SK-N-SH treated with all-trans-retinoic acid at 6 μM for 48 hours (cell line): ENCODE data around the gene FOXP4.

Experiments
- ATAC-seq: fragments of 200-7000 bp; cut with Tn5 transposase; 3 replicates; pipeline ENCODE4 v1.9.1; 2020; ENCODE audit warnings: mild to moderate bottlenecking, moderate library complexity
- ARNTL ChIP-seq: fragments of 450-650 bp; formaldehyde crosslinking; IDR thresholded peaks from 2 replicates; pipeline ENCODE4 v1.5.0; 2020; ENCODE audit warnings: low read depth, mild to moderate bottlenecking, moderate library complexity, borderline replicate concordance
- BACH2 ChIP-seq: fragments of 250-450 bp; sonication (Bioruptor Pico); IDR thresholded peaks from 2 replicates; pipeline ENCODE4 v1.9.0; 2021; ENCODE audit warnings: mild to moderate bottlenecking, borderline replicate concordance
- CREB5 ChIP-seq: fragments of 250-450 bp; sonication (Bioruptor Pico); IDR thresholded peaks from 2 replicates; pipeline ENCODE4 v1.5.1; 2020; ENCODE audit warnings: low read depth, mild to moderate bottlenecking, moderate library complexity
- CSDC2 ChIP-seq: fragments of 250-450 bp; sonication (Bioruptor Pico); IDR thresholded peaks from 2 replicates; pipeline ENCODE4 v1.5.0; 2020; ENCODE audit warnings: mild to moderate bottlenecking, moderate library complexity
- ESRRG ChIP-seq: fragments of 250-450 bp; sonication (Bioruptor Pico); IDR thresholded peaks from 2 replicates; pipeline ENCODE4 v1.6.1; 2021; ENCODE audit warnings: mild to moderate bottlenecking
- GLIS3 ChIP-seq: fragments of 250-450 bp; sonication (Bioruptor Pico); IDR thresholded peaks from 2 replicates; pipeline ENCODE4 v1.5.0; 2020; ENCODE audit warnings: mild to moderate bottlenecking, moderate library complexity
- ISL1 ChIP-seq: fragments of 250-450 bp; sonication (Bioruptor Pico); IDR thresholded peaks from 2 replicates; pipeline ENCODE4 v2.1.2; 2022; ENCODE audit warnings: mild to moderate bottlenecking, moderate library complexity
- OSR1 ChIP-seq: fragments of 250-450 bp; sonication (Bioruptor Pico); IDR thresholded peaks from 2 replicates; pipeline ENCODE4 v1.8.0; 2022; ENCODE audit warnings: moderate library complexity, mild to moderate bottlenecking, inconsistent platforms
- PPARA ChIP-seq: fragments of 250-450 bp; sonication (Bioruptor Pico); IDR thresholded peaks from 2 replicates; pipeline ENCODE4 v1.5.0; 2020; ENCODE audit warnings: mild to moderate bottlenecking, borderline replicate concordance
- RARB ChIP-seq: fragments of 250-450 bp; sonication (Bioruptor Pico); IDR thresholded peaks from 2 replicates; pipeline ENCODE4 v1.8.0; 2021; ENCODE audit warnings: mild to moderate bottlenecking, moderate library complexity
- TCF4 ChIP-seq: fragments of 250-450 bp; sonication (Bioruptor Pico); IDR thresholded peaks from 2 replicates; pipeline ENCODE4 v1.8.0; 2021; ENCODE audit warnings: mild to moderate bottlenecking, moderate library complexity, borderline replicate concordance
- TOX ChIP-seq: fragments of 250-450 bp; sonication (Bioruptor Pico); IDR thresholded peaks from 2 replicates; pipeline ENCODE4 v1.8.0; 2021; ENCODE audit warnings: mild to moderate bottlenecking, moderate library complexity, borderline replicate concordance
- ZC3H10 ChIP-seq: fragments of 250-450 bp; sonication (Bioruptor Pico); IDR thresholded peaks from 2 replicates; pipeline ENCODE4 v1.5.1; 2021; ENCODE audit warnings: mild to moderate bottlenecking, moderate library complexity
- ZFP3 ChIP-seq: fragments of 250-450 bp; sonication (Bioruptor Pico); IDR thresholded peaks from 2 replicates; pipeline ENCODE4 v1.5.0; 2020; ENCODE audit warnings: mild to moderate bottlenecking, moderate library complexity
- ZFP30 ChIP-seq: fragments of 450-650 bp; formaldehyde crosslinking; IDR thresholded peaks from 2 replicates; pipeline ENCODE4 v1.5.0; 2022; ENCODE audit warnings: mild to moderate bottlenecking, moderate library complexity
- ZNF565 ChIP-seq: fragments of 450-650 bp; formaldehyde crosslinking; conservative IDR thresholded peaks from 2 replicates; pipeline ENCODE4 v1.5.0; 2020; ENCODE audit warnings: low read depth, mild to moderate bottlenecking, moderate library complexity
- ZNF70 ChIP-seq: fragments of 450-650 bp; formaldehyde crosslinking; IDR thresholded peaks from 2 replicates; pipeline ENCODE4 v1.5.0; 2020; ENCODE audit warnings: mild to moderate bottlenecking, moderate library complexity
- ZNF8 ChIP-seq: fragments of 450-650 bp; formaldehyde crosslinking; IDR thresholded peaks from 2 replicates; pipeline ENCODE4 v1.5.0; 2020; ENCODE audit warnings: mild to moderate bottlenecking, moderate library complexity
- TF ChIP-seq, protein P1 (sequence below): fragments of 250-450 bp; sonication (Bioruptor Pico); IDR thresholded peaks from 2 replicates; pipeline ENCODE4 v1.5.1; 2021; ENCODE audit warnings: mild to moderate bottlenecking, moderate library complexity
- TF ChIP-seq, protein P2 (sequence below): fragments of 250-450 bp; sonication (Bioruptor Pico); IDR thresholded peaks from 2 replicates; pipeline ENCODE4 v1.8.0; 2020; ENCODE audit warnings: mild to moderate bottlenecking, moderate library complexity, borderline replicate concordance
- TF ChIP-seq, protein P3 (sequence below): fragments of 250-450 bp; sonication (Bioruptor Pico); IDR thresholded peaks from 2 replicates; pipeline ENCODE4 v1.8.0; 2021; ENCODE audit warnings: low read depth, mild to moderate bottlenecking, moderate library complexity, borderline replicate concordance

The FOXP4 gene

GRCh38 chr6:41646026-41646795 is 100.0 kb downstream of the FOXP4 start:
- ATAC-seq = no peak
- TF ChIP-seq BACH2 (CRISPR knock-in tag) (no peak), TCF4 (CRISPR knock-in tag) (no peak), ESRRG (CRISPR knock-in tag) (no peak), ZNF70 (no peak), ZFP30 (no peak), ZC3H10 (CRISPR knock-in tag) (no peak), TOX (CRISPR knock-in tag) (no peak), OSR1 (no peak), ZNF8 (no peak), ZFP3 (CRISPR knock-in tag) (no peak), GLIS3 (CRISPR knock-in tag) (no peak), ARNTL (CRISPR knock-in tag) (no peak)
- TF ChIP-seq, protein P1, sequence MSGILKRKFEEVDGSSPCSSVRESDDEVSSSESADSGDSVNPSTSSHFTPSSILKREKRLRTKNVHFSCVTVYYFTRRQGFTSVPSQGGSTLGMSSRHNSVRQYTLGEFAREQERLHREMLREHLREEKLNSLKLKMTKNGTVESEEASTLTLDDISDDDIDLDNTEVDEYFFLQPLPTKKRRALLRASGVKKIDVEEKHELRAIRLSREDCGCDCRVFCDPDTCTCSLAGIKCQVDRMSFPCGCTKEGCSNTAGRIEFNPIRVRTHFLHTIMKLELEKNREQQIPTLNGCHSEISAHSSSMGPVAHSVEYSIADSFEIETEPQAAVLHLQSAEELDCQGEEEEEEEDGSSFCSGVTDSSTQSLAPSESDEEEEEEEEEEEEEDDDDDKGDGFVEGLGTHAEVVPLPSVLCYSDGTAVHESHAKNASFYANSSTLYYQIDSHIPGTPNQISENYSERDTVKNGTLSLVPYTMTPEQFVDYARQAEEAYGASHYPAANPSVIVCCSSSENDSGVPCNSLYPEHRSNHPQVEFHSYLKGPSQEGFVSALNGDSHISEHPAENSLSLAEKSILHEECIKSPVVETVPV (CRISPR knock-in tag) = no peak
- TF ChIP-seq, protein P2, sequence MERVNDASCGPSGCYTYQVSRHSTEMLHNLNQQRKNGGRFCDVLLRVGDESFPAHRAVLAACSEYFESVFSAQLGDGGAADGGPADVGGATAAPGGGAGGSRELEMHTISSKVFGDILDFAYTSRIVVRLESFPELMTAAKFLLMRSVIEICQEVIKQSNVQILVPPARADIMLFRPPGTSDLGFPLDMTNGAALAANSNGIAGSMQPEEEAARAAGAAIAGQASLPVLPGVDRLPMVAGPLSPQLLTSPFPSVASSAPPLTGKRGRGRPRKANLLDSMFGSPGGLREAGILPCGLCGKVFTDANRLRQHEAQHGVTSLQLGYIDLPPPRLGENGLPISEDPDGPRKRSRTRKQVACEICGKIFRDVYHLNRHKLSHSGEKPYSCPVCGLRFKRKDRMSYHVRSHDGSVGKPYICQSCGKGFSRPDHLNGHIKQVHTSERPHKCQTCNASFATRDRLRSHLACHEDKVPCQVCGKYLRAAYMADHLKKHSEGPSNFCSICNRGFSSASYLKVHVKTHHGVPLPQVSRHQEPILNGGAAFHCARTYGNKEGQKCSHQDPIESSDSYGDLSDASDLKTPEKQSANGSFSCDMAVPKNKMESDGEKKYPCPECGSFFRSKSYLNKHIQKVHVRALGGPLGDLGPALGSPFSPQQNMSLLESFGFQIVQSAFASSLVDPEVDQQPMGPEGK (CRISPR knock-in tag) = no peak

DNA sequence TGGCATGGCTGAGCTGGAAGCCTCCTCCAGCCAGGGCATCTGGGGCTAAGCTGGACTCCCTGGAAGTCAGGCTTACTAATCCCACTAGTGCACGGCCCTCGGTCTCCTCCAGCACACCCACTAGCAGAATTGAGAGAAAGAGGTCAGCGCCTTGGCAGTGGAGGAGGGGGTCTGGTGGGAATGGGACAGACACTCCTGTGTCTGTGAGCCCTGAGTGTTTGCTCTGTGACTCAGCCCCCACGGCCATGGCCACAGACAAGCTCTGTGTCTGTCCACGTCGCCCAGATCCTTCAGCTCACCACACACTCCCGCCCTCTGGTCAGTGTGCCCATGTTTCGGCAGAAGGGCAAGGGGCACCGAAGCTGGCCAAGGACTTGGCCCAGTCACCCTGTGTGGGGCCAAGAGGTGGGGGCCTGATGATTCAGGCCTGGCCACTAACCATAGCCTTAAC is 100.9 kb downstream of the FOXP4 start:
- ATAC-seq = no peak
- TF ChIP-seq, protein P2 (CRISPR knock-in tag) = no peak
- TF ChIP-seq ESRRG (CRISPR knock-in tag) (no peak), CREB5 (CRISPR knock-in tag) (no peak), TOX (CRISPR knock-in tag) (no peak), ZNF8 (no peak), CSDC2 (CRISPR knock-in tag) (no peak), GLIS3 (CRISPR knock-in tag) (no peak), RARB (CRISPR knock-in tag) (no peak), ISL1 (CRISPR knock-in tag) (no peak), BACH2 (CRISPR knock-in tag) (no peak), ZFP3 (CRISPR knock-in tag) (no peak), OSR1 (no peak), PPARA (CRISPR knock-in tag) (no peak)
- TF ChIP-seq, protein P1 (CRISPR knock-in tag) = no peak

DNA sequence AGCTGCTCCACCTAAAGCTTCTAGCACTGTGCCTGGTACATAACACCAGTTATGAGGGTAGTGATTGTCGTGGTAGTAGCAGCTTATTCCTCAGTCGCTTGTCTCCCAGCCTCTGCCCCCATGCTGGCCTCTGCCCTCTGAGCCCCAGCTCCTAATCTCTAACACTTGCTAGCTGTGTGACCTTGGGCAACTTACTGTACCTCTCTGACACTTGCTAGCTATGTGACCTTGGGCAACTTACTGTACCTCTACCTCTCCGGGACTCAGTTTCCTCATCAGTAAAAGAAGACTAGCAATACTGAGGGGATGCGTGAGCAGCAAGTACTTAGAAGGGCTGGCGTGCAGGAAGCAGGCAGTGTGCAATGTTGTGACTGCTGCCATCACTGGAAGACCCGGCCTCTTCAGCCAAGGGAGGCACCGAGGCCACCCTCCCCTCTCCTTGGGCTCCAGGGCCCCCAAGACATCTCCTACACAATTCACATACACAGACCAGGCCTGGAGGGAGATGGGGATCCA is 101.9 kb downstream of the FOXP4 start:
- ATAC-seq = no peak
- TF ChIP-seq CSDC2 (CRISPR knock-in tag) (no peak), ESRRG (CRISPR knock-in tag) (no peak), TCF4 (CRISPR knock-in tag) (no peak), ZNF8 (no peak), ZC3H10 (CRISPR knock-in tag) (no peak), GLIS3 (CRISPR knock-in tag) (no peak), TOX (CRISPR knock-in tag) (no peak), ZFP30 (no peak), ZNF565 (CRISPR knock-in tag) (no peak), CREB5 (CRISPR knock-in tag) (no peak), ISL1 (CRISPR knock-in tag) (no peak)
- TF ChIP-seq, protein P3, sequence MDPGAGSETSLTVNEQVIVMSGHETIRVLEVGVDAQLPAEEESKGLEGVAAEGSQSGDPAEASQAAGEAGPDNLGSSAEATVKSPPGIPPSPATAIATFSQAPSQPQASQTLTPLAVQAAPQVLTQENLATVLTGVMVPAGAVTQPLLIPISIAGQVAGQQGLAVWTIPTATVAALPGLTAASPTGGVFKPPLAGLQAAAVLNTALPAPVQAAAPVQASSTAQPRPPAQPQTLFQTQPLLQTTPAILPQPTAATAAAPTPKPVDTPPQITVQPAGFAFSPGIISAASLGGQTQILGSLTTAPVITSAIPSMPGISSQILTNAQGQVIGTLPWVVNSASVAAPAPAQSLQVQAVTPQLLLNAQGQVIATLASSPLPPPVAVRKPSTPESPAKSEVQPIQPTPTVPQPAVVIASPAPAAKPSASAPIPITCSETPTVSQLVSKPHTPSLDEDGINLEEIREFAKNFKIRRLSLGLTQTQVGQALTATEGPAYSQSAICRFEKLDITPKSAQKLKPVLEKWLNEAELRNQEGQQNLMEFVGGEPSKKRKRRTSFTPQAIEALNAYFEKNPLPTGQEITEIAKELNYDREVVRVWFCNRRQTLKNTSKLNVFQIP (CRISPR knock-in tag) = no peak
- TF ChIP-seq, protein P1 (CRISPR knock-in tag) = no peak
